Upper lobe of right lung (tissue), 1 donor: ENCODE data around the gene IGSF10. TPM values are rescaled to one million over a fixed set of nuclear protein-coding genes. Genes with fewer than 3 reads are reported as not detected.
"Not testable (repeated sequence)": the region's sequence is repeated elsewhere in the genome, so short reads cannot be mapped to it uniquely, and the experiment has no call there.

ENCODE experiments used
- ATAC-seq: fragments of 200-7000 bp; cut with Tn5 transposase; one replicate; pipeline ENCODE4 v1.9.1; 2020; ENCODE audit warnings: mild to moderate bottlenecking, moderate library complexity
- DNase-seq: peaks from one replicate; pipeline ENCODE4 v3.0.0-alpha.2; 2020
- H3K27ac ChIP-seq: fragments of 200-600 bp; one replicate; pipeline ENCODE4 v1.8.0; 2022
- H3K27me3 ChIP-seq: fragments of 200-600 bp; one replicate; pipeline ENCODE4 v1.8.0; 2022; ENCODE audit warnings: mild to moderate bottlenecking
- H3K36me3 ChIP-seq: fragments of 200-600 bp; one replicate; pipeline ENCODE4 v1.8.0; 2022
- H3K4me1 ChIP-seq: fragments of 200-600 bp; one replicate; pipeline ENCODE4 v1.8.0; 2022
- H3K4me3 ChIP-seq: fragments of 200-600 bp; one replicate; pipeline ENCODE4 v1.8.0; 2022; ENCODE audit warnings: mild to moderate bottlenecking
- H3K9me3 ChIP-seq: fragments of 200-600 bp; one replicate; pipeline ENCODE4 v1.8.0; 2022
- intact Hi-C: fragments of 100-400 bp; cut with DNase I; formaldehyde crosslinking; loops from one replicate; pipeline ENCODE4 v1.11.0; 2022
- total RNA-seq: library from RNA; stranded (reverse); fragmentation: NEBNext Ultra II Directional; extraction: Animal tissue kit (Norgen Biotek cat#: 25700); gene quantifications from one replicate; pipeline ENCODE4 v1.2.1, GENCODE V29; 2021
- TF ChIP-seq, protein P1 (sequence below): fragments of 200-600 bp; IDR thresholded peaks from one replicate; pipeline ENCODE4 v1.8.0; 2022; ENCODE audit warnings: antibody characterized with exemption
- donor health status: DM: no; HTN: yes; CAD: no; lungs with severe emphysema.

The IGSF10 gene
- total RNA-seq, 1 donor from 2014 or later, result 32.4 TPM

DNA sequence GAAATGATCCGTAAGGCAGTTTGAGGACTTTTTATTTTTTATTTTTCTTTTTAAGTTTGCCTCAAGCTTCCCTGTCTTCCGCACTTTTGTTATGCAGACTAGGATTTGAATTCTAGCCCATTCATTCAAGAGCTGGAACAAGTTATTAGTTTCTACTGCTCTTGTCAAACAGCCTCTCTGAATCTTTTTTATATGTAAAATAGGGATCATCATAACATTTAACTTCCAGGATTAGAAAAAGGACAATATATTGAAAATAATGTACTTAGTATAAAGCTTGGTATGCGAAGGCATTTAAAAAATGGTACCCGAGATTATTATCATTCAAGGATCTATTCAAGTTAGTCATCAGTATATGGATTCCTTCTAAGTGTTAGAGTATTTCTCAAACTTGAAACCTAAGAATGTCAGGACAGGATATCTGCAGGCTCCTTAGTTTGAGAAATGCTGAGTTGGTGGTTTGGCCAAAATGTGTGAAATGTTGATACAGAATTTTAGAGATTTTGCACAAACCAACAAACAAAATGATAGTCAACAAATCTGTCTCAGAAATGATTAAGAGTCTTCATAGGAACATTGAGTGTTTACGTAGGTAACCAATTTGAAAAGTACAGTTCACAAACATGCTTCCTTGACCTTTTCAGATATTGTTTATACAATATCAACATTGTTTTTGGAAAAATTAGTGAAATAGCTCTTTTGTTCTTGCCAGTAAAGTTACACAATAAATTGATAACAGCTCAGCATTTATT lies 40.5 kb upstream of the IGSF10 start:
- TF ChIP-seq, protein P1, sequence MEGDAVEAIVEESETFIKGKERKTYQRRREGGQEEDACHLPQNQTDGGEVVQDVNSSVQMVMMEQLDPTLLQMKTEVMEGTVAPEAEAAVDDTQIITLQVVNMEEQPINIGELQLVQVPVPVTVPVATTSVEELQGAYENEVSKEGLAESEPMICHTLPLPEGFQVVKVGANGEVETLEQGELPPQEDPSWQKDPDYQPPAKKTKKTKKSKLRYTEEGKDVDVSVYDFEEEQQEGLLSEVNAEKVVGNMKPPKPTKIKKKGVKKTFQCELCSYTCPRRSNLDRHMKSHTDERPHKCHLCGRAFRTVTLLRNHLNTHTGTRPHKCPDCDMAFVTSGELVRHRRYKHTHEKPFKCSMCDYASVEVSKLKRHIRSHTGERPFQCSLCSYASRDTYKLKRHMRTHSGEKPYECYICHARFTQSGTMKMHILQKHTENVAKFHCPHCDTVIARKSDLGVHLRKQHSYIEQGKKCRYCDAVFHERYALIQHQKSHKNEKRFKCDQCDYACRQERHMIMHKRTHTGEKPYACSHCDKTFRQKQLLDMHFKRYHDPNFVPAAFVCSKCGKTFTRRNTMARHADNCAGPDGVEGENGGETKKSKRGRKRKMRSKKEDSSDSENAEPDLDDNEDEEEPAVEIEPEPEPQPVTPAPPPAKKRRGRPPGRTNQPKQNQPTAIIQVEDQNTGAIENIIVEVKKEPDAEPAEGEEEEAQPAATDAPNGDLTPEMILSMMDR, result no peak
- Histone ChIP-seq H3K27me3 (no peaks in the 10 kb centered on the region), H3K4me3 (no peak overlapping the region), H3K27ac (peak overlapping the region; percentile 33), H3K36me3 (no peaks in the 10 kb centered on the region), H3K9me3 (no peaks in the 10 kb centered on the region), H3K4me1 (no peaks in the 10 kb centered on the region)
- DNase-seq (no peak), ATAC-seq (no peak)
- intact Hi-C loops, result no loop called here

- Histone ChIP-seq H3K4me1 (peaks cover 4% of the 10 kb centered on the region), H3K36me3 (no peaks in the 10 kb centered on the region), H3K9me3 (no peaks in the 10 kb centered on the region), H3K27ac (no peak overlapping the region), H3K4me3 (no peak overlapping the region), H3K27me3 (no peaks in the 10 kb centered on the region)
- TF ChIP-seq, protein P1, result no peak
- intact Hi-C loops, result no loop called here
- no peak for ATAC-seq
- DNase-seq, result no peak
These were observed 38.3 kb upstream of the IGSF10 start for GRCh38 chr3:151499168-151499567.

DNA sequence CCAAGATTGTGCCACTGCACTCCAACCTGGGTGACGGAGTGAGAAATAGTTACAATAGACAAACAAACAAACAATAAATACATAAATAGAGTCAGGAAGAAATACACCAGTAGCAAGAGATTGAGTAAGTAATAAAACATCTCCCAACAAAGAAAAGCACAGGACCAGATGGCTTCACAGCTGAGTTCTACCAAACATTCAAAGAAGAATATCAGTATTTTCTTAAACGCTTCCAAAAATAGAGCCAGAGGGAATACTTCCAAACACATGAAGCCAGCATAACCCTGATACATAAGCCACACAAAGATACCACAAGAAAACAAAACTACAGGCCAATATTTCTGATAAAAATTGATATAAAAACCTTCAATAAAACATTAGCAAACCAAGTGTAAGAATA lies 30.7 kb upstream of the IGSF10 start:
- intact Hi-C loops, result no loop called here

DNA sequence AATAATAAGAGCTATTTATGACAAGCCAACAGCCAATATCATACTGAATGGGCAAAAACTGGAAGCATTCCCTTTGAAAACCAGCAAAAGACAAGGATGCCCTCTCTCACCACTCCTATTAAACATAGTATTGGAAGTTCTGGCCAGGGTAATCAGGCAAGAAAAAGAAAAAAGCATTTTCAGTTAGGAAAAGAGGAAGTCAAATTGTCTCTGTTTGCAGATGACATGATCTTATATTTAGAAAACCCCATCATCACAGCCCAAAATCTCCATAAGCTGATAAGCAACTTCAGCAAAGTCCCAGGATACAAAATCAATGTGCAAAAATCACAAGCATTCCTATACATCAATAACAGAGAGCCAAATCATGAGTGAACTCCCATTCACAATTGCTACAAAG lies 27.0 kb upstream of the IGSF10 start:
- intact Hi-C loops, H3K27ac ChIP-seq, H3K27me3 ChIP-seq, H3K9me3 ChIP-seq, DNase-seq, ATAC-seq, H3K4me3 ChIP-seq, H3K36me3 ChIP-seq, H3K4me1 ChIP-seq: not testable (repeated sequence)

More for the DNA sequence above, 30.7 kb upstream of the IGSF10 start:
- Histone ChIP-seq H3K27me3 (no peaks in the 10 kb centered on the region), H3K36me3 (no peaks in the 10 kb centered on the region), H3K27ac (no peak overlapping the region), H3K4me3 (no peak overlapping the region), H3K9me3 (no peaks in the 10 kb centered on the region), H3K4me1 (peaks cover 4% of the 10 kb centered on the region)
- no peak for ATAC-seq
- TF ChIP-seq, protein P1, result no peak
- no peak for DNase-seq

DNA sequence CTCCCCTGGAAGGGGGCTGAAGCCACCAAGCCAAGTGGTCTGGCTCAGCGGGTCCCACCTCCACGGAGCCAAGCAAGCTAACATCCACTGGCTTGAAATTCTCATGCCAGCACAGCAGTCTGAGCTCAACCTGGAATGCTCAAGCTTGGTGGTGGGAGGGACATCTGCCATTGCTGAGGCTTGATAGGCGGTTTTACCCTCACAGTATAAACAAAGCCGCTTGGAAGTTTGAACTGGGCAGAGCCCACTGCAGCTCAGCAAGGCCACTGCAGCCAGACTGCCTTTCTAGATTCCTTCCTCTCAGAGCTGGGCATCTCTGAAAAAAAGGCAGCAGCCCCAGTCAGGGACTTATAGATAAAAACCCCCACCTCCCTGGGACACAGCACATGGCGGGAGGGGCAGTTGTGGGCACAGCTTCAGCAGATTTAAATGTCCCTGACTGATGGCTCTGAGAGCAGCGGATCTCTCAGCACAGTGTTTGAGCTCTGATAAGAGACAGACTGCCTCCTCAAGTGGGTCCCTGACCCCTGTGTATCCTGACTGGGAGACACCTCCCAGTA lies 23.2 kb upstream of the IGSF10 start:
- no peak for ATAC-seq
- intact Hi-C loops, result no loop called here
- Histone ChIP-seq H3K4me1 (no peaks in the 10 kb centered on the region), H3K4me3 (no peak overlapping the region), H3K9me3 (peaks cover 6% of the 10 kb centered on the region), H3K36me3 (no peaks in the 10 kb centered on the region), H3K27ac (no peak overlapping the region), H3K27me3 (no peaks in the 10 kb centered on the region)
- TF ChIP-seq, protein P1, result no peak
- DNase-seq, result no peak

GRCh38 chr3:151483488-151483887 lies 22.6 kb upstream of the IGSF10 start:
- ATAC-seq (no peak), DNase-seq (no peak)
- Histone ChIP-seq H3K36me3 (no peaks in the 10 kb centered on the region), H3K4me1 (no peaks in the 10 kb centered on the region), H3K4me3 (no peak overlapping the region), H3K27ac (no peak overlapping the region), H3K27me3 (no peaks in the 10 kb centered on the region), H3K9me3 (peaks cover 6% of the 10 kb centered on the region)
- intact Hi-C loops, result no loop called here
- TF ChIP-seq, protein P1, result no peak
